Activated naive CD8-positive, alpha-beta T cell (primary cell): ENCODE data around the gene RFX3.

Experiments
- H3K27ac Mint-ChIP-seq: one replicate; pipeline ENCODE4 v1.8.0; 2021; ENCODE audit warnings: mixed read lengths
- H3K27me3 Mint-ChIP-seq: one replicate; pipeline ENCODE4 v1.8.0; 2021; ENCODE audit warnings: mixed read lengths
- H3K36me3 Mint-ChIP-seq: one replicate; pipeline ENCODE4 v1.8.0; 2021; ENCODE audit warnings: mixed read lengths
- H3K4me1 Mint-ChIP-seq: one replicate; pipeline ENCODE4 v1.8.0; 2021; ENCODE audit warnings: low read depth, mixed read lengths
- H3K4me3 Mint-ChIP-seq: one replicate; pipeline ENCODE4 v1.8.0; 2021; ENCODE audit warnings: mild to moderate bottlenecking, mixed read lengths
- H3K9me3 Mint-ChIP-seq: one replicate; pipeline ENCODE4 v1.8.0; 2021; ENCODE audit warnings: low read depth, mixed read lengths

The RFX3 gene

DNA sequence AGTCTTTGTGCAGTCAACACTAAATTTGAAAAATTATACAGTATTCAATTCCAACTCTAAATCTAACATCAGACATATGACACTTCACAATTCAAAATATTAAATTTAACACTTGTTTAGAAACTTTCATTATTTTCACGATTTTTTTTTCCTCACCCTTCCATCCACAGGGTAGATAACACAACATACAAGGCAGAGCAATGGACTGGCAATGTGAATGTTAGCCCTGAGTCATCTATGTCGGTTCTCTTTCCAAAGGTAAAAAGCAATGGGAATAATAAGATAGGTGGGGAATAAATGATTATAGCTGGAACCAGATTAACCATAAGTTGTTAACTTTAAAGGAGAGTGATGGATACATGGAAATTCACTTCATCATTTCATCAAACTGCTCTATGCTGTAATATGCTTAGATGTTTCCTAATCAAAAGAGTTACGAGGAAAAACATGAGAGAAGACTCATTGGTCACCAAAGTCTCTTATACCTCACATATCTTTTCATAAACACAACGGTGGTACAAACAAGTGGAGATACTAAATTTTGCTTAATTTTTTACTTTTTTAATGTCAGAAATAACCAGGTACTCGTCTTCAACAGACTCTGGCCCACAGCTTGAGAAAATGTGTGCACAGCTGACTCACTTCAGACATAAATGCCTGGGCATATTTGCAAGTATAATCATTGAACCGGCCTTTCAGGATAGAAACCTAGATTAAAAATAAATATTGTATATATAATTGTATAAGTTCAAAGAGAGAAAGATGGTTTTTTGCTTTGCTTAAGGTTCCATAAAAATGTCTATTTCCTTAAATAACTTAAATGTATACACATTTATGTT, 23.0 kb downstream of the RFX3 start:
- H3K9me3 Mint-ChIP-seq, result no peaks in the 10 kb centered on the region
- H3K36me3 Mint-ChIP-seq, result peaks cover 12% of the 10 kb centered on the region
- peaks cover 37% of the 10 kb centered on the region for H3K4me1 Mint-ChIP-seq
- H3K27ac Mint-ChIP-seq, result no peak overlapping the region
- H3K27me3 Mint-ChIP-seq, result no peaks in the 10 kb centered on the region
- no peak overlapping the region for H3K4me3 Mint-ChIP-seq

DNA sequence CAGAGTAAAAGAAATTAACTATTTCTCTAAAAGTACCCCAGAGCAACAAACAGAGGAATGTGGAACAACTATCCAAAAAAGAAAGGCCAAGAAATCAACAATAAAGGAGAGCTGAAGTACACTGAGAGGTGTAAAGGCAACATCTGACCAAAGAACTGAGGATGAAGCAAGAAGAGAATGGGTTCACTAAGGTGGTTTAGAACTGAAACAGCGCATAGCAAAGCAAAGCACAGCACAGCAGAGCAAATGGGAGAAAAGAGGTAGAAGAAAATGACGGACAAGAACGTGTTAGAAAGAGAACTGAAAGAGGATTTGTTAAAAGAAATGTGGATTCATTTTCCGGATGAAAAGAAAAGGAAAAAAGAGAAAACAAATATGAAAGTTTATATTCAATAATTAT, 25.8 kb downstream of the RFX3 start:
- Mint-ChIP-seq H3K27me3 (no peaks in the 10 kb centered on the region), H3K4me3 (no peak overlapping the region), H3K9me3 (no peaks in the 10 kb centered on the region), H3K36me3 (peaks cover 12% of the 10 kb centered on the region), H3K27ac (no peak overlapping the region), H3K4me1 (peaks cover 32% of the 10 kb centered on the region)

GRCh38 chr9:3498691-3499090, 27.1 kb downstream of the RFX3 start:
- peaks cover 19% of the 10 kb centered on the region for H3K36me3 Mint-ChIP-seq

GRCh38 chr9:3497857-3498256, 27.9 kb downstream of the RFX3 start:
- Mint-ChIP-seq H3K9me3 (peaks cover 4% of the 10 kb centered on the region), H3K36me3 (peaks cover 19% of the 10 kb centered on the region), H3K27me3 (no peaks in the 10 kb centered on the region), H3K27ac (no peak overlapping the region), H3K4me1 (peaks cover 29% of the 10 kb centered on the region), H3K4me3 (no peak overlapping the region)

More at GRCh38 chr9:3498691-3499090, 27.1 kb downstream of the RFX3 start:
- peaks cover 33% of the 10 kb centered on the region for H3K4me1 Mint-ChIP-seq
- H3K9me3 Mint-ChIP-seq, result peaks cover 4% of the 10 kb centered on the region
- no peak overlapping the region for H3K27ac Mint-ChIP-seq
- no peaks in the 10 kb centered on the region for H3K27me3 Mint-ChIP-seq
- no peak overlapping the region for H3K4me3 Mint-ChIP-seq

DNA sequence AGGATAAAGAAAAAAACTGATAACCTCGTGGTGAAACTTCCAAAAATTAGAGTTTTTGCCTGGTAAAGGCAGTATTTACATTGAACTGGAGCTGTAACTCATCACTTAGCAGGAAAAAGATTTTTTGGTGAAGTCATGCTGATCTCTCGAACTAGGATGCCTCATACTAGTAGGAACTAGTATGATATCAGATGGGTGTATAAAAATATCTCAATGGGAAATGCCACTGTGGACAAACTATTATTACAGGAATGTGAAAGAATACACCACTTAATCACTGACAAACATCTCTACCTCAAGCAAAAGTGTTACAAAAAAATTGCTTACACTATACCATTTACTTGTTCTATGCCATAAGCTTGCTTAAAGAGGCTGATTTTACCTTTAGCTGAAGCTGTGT, 28.4 kb downstream of the RFX3 start:
- Mint-ChIP-seq H3K4me3 (no peak overlapping the region), H3K27ac (no peak overlapping the region), H3K36me3 (peaks cover 17% of the 10 kb centered on the region), H3K9me3 (peaks cover 4% of the 10 kb centered on the region), H3K27me3 (no peaks in the 10 kb centered on the region), H3K4me1 (peaks cover 27% of the 10 kb centered on the region)

DNA sequence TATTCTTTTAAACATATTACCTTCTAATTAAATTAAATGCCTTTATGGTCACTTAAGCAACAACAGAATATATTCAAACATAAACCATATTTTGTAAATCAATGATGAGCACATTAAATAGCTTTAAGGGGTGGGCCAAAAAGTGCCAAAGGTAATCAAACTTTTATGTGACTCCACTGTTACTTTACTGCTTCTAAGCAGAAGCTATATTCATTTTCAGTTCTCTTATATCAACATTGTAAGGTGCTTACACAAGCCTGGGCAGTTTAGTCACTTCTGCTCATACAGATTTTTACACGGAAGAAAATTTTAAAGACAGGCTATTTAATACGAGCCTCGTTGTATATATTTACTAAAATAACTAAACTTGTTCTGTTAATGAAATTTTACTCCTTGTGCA, 29.9 kb downstream of the RFX3 start:
- Mint-ChIP-seq H3K4me1 (peaks cover 35% of the 10 kb centered on the region), H3K4me3 (no peak overlapping the region), H3K27me3 (no peaks in the 10 kb centered on the region), H3K9me3 (peaks cover 4% of the 10 kb centered on the region), H3K36me3 (peaks cover 20% of the 10 kb centered on the region), H3K27ac (no peak overlapping the region)

GRCh38 chr9:3492214-3492613, 33.6 kb downstream of the RFX3 start:
- Mint-ChIP-seq H3K36me3 (peaks cover 17% of the 10 kb centered on the region), H3K4me3 (no peak overlapping the region), H3K9me3 (peaks cover 4% of the 10 kb centered on the region), H3K27ac (no peak overlapping the region), H3K27me3 (no peaks in the 10 kb centered on the region), H3K4me1 (peaks cover 22% of the 10 kb centered on the region)

DNA sequence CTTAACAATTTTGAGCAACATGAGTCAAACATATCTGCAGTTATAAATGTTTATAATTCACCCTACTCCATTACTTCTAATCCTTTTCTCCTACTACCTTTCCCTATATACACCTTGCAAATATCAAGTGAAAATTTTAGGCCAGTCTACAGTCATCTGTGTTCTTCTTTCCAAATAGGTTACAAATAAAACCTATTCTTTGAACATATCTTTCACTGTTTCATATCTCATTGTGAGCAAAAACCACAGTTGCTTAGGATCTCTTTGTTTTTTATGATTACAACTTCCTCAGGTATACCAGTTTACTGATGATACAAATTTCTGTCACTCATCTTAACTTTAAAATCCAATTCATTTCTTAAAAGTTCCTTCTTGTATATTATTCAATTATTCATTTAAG, 34.4 kb downstream of the RFX3 start:
- no peak overlapping the region for H3K27ac Mint-ChIP-seq
- H3K4me3 Mint-ChIP-seq, result no peak overlapping the region
- peaks cover 20% of the 10 kb centered on the region for H3K4me1 Mint-ChIP-seq
- H3K9me3 Mint-ChIP-seq, result peaks cover 4% of the 10 kb centered on the region
- H3K27me3 Mint-ChIP-seq, result no peaks in the 10 kb centered on the region
- peaks cover 17% of the 10 kb centered on the region for H3K36me3 Mint-ChIP-seq

DNA sequence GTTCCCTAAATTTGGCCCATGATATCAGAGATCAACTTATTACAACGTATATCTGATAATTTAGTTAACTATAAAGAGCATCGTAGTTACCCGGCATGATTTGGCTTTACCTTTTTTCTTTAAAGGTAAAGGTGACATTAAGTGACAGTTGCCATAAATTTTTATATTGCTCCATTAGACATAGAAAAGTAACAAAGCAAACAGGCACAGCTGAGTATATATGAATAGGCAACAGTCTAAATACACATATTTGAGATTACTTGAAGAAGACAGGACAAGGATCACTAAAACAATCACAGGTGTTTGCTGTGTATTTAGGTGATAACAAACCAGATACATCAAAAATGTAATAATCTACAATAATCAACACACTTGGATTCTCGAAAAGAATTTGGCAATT, 34.8 kb downstream of the RFX3 start:
- H3K4me3 Mint-ChIP-seq, result no peak overlapping the region
- H3K36me3 Mint-ChIP-seq, result peaks cover 17% of the 10 kb centered on the region
- H3K4me1 Mint-ChIP-seq, result peaks cover 20% of the 10 kb centered on the region
- H3K27ac Mint-ChIP-seq, result no peak overlapping the region
- H3K9me3 Mint-ChIP-seq, result peaks cover 4% of the 10 kb centered on the region
- no peaks in the 10 kb centered on the region for H3K27me3 Mint-ChIP-seq

DNA sequence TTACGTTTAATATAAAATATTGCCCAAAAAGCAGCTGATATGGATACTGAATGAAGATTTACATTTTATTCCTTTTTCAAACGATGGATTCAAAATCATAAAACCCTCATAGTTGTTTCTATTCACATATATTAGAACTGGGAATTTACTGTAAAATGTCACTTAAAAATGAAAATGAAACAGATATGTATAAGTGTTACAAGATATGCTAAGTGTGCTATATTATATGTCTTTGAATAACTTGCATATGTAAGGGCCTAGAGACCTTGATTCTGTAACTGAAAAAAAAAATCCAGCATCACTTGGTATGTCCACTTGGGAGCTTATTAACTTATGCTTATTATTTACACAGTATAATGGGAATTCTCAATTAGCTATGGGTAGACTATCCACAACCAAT, 43.2 kb downstream of the RFX3 start:
- Mint-ChIP-seq H3K27me3 (no peaks in the 10 kb centered on the region), H3K9me3 (peaks cover 9% of the 10 kb centered on the region), H3K4me1 (peaks cover 36% of the 10 kb centered on the region), H3K27ac (no peak overlapping the region), H3K36me3 (peaks cover 29% of the 10 kb centered on the region), H3K4me3 (no peak overlapping the region)

DNA sequence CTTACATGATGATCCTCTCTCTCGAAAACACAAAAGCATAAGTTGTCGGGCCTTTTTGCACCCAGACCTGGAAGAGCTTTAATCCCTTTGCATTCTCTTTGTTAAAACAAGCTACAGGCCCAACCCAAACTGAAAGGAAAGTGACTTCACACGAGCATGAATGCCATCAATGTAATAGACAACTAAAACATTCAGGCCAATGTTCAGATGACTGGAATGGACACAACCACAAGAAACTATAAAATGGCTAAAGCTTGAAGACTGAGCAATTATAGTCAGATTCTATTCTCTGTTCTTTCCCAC, 45.5 kb downstream of the RFX3 start:
- Mint-ChIP-seq H3K4me1 (peaks cover 55% of the 10 kb centered on the region), H3K27ac (peak overlapping the region; percentile 79), H3K9me3 (peaks cover 14% of the 10 kb centered on the region), H3K36me3 (peaks cover 34% of the 10 kb centered on the region), H3K4me3 (no peak overlapping the region), H3K27me3 (no peaks in the 10 kb centered on the region)

GRCh38 chr9:3479514-3480352, 46.1 kb downstream of the RFX3 start:
- Mint-ChIP-seq H3K4me1 (peaks cover 61% of the 10 kb centered on the region), H3K4me3 (no peak overlapping the region), H3K9me3 (peaks cover 14% of the 10 kb centered on the region), H3K36me3 (peaks cover 34% of the 10 kb centered on the region), H3K27me3 (no peaks in the 10 kb centered on the region), H3K27ac (peak overlapping the region; percentile 79)

GRCh38 chr9:3478549-3478953, 47.2 kb downstream of the RFX3 start:
- H3K4me1 Mint-ChIP-seq, result peaks cover 69% of the 10 kb centered on the region
- peak overlapping the region; percentile 40 for H3K4me3 Mint-ChIP-seq
- peak overlapping the region; percentile 94 for H3K27ac Mint-ChIP-seq
- H3K27me3 Mint-ChIP-seq, result no peaks in the 10 kb centered on the region
- H3K36me3 Mint-ChIP-seq, result peaks cover 29% of the 10 kb centered on the region
- H3K9me3 Mint-ChIP-seq, result peaks cover 14% of the 10 kb centered on the region

DNA sequence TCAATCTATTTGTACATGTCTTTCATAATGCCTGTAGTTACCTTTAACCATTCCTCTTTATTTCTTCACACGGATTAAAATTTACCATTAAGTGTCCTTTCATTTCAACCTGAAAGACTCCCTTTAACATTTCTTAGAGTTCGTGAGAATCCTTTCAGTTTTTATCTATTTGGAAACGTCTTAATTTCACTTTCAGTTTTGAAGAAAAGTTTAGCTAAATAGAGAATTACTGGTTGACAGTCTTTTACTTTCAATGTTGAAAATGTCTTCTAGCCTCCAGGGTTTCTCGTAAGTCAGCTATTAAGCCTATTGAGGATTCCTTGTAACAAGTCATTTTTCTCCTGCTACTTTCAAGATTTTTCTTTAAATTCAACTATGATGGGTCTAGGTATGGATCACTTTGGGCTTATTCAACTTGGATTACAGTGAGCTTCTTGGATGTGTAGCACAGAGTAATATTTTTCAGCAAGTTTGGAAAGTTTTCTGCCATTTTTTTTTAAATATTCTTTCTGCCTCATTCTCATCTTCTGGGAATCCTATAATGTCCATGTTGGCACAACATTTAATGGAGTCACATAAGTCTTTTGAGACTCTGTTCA, 48.5 kb downstream of the RFX3 start:
- no peaks in the 10 kb centered on the region for H3K27me3 Mint-ChIP-seq
- H3K4me3 Mint-ChIP-seq, result peak overlapping the region; percentile 84
- peak overlapping the region; percentile 94 for H3K27ac Mint-ChIP-seq
- H3K4me1 Mint-ChIP-seq, result peaks cover 71% of the 10 kb centered on the region
- H3K36me3 Mint-ChIP-seq, result peaks cover 24% of the 10 kb centered on the region
- H3K9me3 Mint-ChIP-seq, result peaks cover 14% of the 10 kb centered on the region
